Immature natural killer cell (primary cell): ENCODE results near the gene PMM1. TPM values are rescaled to one million over a fixed set of nuclear protein-coding genes. Genes with fewer than 3 reads are reported as not detected.
"Not testable (repeated sequence)": the region's sequence is repeated elsewhere in the genome, so short reads cannot be mapped to it uniquely, and the experiment has no call there.

ENCODE experiments used
- DNase-seq, 3 donors: peaks; one replicate each; pipeline ENCODE4 v3.0.0; 2022; ENCODE audit warnings: mixed read lengths in 1 of 3
- H3K27ac Mint-ChIP-seq, 6 donors: one replicate each; pipeline ENCODE4 v1.8.0; 2020; ENCODE audit warnings: mixed read lengths in 6 of 6, mild to moderate bottlenecking in 5 of 6, inconsistent platforms in 4 of 6, moderate library complexity in 3 of 6
- H3K27me3 Mint-ChIP-seq, 3 donors: one replicate each; pipeline ENCODE4 v1.8.0; 2020 to 2021; ENCODE audit warnings: low read depth in 3 of 3, mild to moderate bottlenecking in 3 of 3, mixed read lengths in 3 of 3, moderate library complexity in 3 of 3, inconsistent platforms in 1 of 3
- H3K36me3 Mint-ChIP-seq, 3 donors: one replicate each; pipeline ENCODE4 v1.8.0; 2020; ENCODE audit warnings: mixed read lengths in 3 of 3, inconsistent platforms in 2 of 3, mild to moderate bottlenecking in 2 of 3
- H3K4me1 Mint-ChIP-seq, 2 donors: one replicate each; pipeline ENCODE4 v1.8.0; 2020; ENCODE audit warnings: inconsistent platforms in 2 of 2, mild to moderate bottlenecking in 2 of 2, mixed read lengths in 2 of 2, moderate library complexity in 1 of 2
- H3K4me3 Mint-ChIP-seq, 5 donors: one replicate each; pipeline ENCODE4 v1.8.0; 2020; ENCODE audit warnings: mild to moderate bottlenecking in 5 of 5, mixed read lengths in 5 of 5, inconsistent platforms in 3 of 5, moderate library complexity in 3 of 5
- H3K9me3 Mint-ChIP-seq, 6 donors: one replicate each; pipeline ENCODE4 v1.8.0; 2020; ENCODE audit warnings: mild to moderate bottlenecking in 6 of 6, mixed read lengths in 6 of 6, inconsistent platforms in 4 of 6, moderate library complexity in 3 of 6
- polyA plus RNA-seq, 3 donors: library from polyadenylated mRNA; unstranded; fragments of 300-500 nt; fragmentation: Illumina TruSeq; gene quantifications; one replicate each; pipeline ENCODE4 v1.2.3, GENCODE V29; 2021

Gene PMM1
- polyA plus RNA-seq, 3 donors from 2014 or later: 24.1 to 31.6 (median 24.4) TPM

DNA sequence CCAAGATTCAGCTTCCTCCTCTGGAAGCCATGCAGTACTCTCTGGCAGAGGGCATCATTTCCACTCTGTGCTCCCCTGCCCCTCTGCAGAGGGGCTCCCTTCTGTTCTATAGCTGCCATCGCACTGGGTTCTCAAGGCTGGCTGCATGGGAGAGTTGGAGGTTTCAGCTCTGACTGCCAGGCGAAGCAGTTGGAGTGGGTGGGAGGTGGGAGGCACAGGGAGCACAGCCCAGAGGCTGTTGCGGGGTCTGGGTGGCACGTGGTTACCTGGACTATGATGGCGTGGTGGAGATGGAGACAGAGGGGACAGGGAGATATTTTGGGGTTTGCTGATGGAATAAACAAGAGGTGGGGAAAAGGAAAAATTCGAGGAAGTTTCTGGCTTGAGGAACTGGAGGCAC, 4.8 kb downstream of the PMM1 start:
- Mint-ChIP-seq H3K4me3 (no peak overlapping the region), H3K36me3 (peaks cover 5 to 10% (median 8%) of the 10 kb centered on the region in 3 donors), H3K27ac (no peak overlapping the region), H3K27me3 (peaks cover 0 to 5% (median 1%) of the 10 kb centered on the region in 3 donors), H3K4me1 (peaks cover 12 to 13% of the 10 kb centered on the region in 2 donors), H3K9me3 (no peaks in the 10 kb centered on the region)
- DNase-seq: no peak

DNA sequence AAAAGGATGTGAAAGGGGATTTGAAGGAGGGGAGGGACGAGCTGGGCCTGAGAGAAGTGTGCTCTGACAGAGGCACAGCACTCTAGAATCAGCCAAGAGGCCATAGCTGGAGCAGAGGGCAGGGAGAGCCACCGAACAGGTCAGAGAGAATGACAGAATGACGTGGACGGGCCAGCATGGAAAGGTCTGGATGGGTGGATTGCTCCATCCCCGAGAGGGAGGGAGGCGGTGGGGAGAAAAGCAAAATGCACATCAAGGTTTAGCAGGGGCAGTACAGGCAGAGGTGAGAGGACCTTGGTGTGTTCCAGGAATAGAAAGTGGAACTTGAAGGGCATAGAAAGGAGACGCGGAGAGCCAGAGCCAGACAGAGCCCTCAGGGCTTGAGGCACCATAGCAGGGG, 6.9 kb downstream of the PMM1 start:
- Mint-ChIP-seq H3K36me3 (peaks cover 5 to 10% (median 8%) of the 10 kb centered on the region in 3 donors), H3K4me3 (peak overlapping the region in 1 of 5 donors; percentile 10), H3K9me3 (no peaks in the 10 kb centered on the region), H3K27me3 (peaks cover 0 to 3% (median 1%) of the 10 kb centered on the region in 3 donors), H3K27ac (peak overlapping the region in 1 of 6 donors; percentile 41), H3K4me1 (peaks cover 0 to under 1% of the 10 kb centered on the region in 2 donors)
- no peak for DNase-seq

DNA sequence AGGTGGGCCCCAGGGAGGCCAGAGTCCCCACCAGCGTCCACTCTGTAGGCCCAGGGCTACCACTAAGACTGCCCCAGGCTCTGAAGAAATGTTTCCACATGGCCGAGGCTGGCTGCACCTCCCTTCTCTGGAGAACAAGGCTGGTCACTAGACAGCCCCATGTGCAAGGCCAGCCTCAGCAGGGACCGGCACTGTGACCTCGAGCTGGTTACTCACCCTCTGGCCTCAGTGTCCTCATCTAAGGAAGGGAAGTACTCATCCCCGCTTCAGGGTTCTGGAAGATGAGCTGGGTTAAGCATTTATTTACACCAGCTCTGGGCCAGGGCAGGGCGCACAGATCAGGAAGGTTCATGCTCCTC, 9.7 kb downstream of the PMM1 start:
- peaks cover 0 to 4% (median 1%) of the 10 kb centered on the region in 3 donors for H3K27me3 Mint-ChIP-seq
- H3K4me1 Mint-ChIP-seq: no peaks in the 10 kb centered on the region
- H3K9me3 Mint-ChIP-seq: no peaks in the 10 kb centered on the region
- H3K36me3 Mint-ChIP-seq: peaks cover 5 to 10% (median 8%) of the 10 kb centered on the region in 3 donors
- H3K27ac Mint-ChIP-seq: no peak overlapping the region
- no peak overlapping the region for H3K4me3 Mint-ChIP-seq
- DNase-seq: no peak

DNA sequence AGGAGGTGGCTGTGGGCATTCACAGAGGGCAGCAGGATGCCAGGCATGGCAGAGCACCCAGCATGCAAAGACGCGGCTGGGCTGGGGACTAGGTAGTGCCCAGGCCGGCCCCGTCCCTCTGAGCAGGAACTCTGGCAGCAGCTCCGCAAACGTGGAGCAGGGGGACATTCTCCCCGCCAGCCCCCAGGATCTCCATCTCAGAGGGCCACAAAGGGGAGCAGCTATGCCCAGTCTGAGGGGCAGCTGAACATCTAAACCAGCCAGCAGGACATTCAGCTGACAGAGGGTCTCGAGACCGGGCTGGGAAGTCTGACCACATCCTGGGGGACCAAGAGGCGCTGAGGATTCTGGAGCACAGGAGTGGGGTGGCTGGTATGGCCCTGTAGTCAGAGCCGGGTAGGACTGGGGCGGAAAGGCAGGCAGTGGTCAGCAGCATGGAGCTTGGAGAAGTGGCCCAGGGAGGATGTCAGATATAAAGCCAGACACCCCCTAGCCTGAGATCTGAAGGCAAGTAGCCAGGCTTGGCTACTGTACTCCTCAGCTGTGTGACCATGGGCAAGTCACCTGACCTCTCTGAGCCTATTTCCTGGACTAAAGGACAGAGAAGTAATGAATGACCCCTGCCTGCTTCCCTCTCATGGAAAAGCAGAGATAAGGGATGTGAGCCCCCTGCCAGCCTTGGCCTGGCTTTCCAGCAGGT, 10.2 kb downstream of the PMM1 start:
- H3K27ac Mint-ChIP-seq: no peak overlapping the region
- DNase-seq: no peak
- H3K4me1 Mint-ChIP-seq: no peaks in the 10 kb centered on the region
- no peak overlapping the region for H3K4me3 Mint-ChIP-seq
- peaks cover 5 to 9% (median 8%) of the 10 kb centered on the region in 3 donors for H3K36me3 Mint-ChIP-seq
- no peaks in the 10 kb centered on the region for H3K9me3 Mint-ChIP-seq
- peaks cover 0 to 4% (median 1%) of the 10 kb centered on the region in 3 donors for H3K27me3 Mint-ChIP-seq

DNA sequence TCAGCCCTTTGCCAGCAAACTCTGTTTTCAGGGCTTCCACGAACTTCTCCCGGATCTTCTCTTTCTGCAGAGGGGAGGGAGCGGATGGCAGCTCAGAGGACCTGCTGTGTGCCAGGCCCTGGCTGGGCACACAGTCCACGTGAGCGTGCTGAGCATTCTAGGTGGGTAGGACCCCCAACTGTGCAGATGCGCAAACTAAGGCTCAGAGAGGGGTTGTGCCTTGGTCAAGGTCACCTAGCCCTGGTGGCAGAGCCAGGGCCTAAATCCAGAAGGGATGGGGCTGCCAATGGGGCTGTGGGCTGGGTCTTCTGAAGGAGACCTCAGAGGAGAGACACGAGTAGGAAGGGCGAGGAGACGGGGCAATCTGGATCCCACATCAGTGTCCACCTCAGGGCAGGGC, 10.8 kb downstream of the PMM1 start:
- Mint-ChIP-seq H3K4me3 (no peak overlapping the region), H3K4me1 (no peaks in the 10 kb centered on the region), H3K27me3 (peaks cover 0 to 4% (median 1%) of the 10 kb centered on the region in 3 donors), H3K27ac (peak overlapping the region in 1 of 6 donors; percentile 21), H3K9me3 (no peaks in the 10 kb centered on the region), H3K36me3 (peaks cover 5 to 8% (median 7%) of the 10 kb centered on the region in 3 donors)
- no peak for DNase-seq

DNA sequence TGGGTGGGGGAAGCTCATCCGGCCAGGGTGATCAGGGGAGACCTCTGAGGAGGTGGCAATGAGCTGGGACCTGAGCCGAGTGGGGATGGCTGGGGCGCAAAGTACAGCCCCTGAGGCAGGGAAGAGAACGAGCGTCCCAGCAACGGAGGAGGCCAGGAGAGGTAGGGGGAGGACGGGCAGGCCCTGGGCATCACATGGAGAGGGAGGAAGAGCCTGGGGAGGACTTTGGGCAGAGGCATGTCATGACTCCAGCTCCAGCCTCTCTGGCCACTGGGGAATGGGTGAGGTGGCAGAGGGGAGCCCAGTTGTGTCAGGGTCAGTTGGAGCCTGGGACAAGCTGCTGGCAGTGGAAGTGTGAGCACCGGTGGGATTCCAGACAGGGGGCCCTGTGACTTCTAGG, 11.5 kb downstream of the PMM1 start:
- H3K9me3 Mint-ChIP-seq: no peaks in the 10 kb centered on the region
- peak overlapping the region in 1 of 6 donors; percentile 28 for H3K27ac Mint-ChIP-seq
- DNase-seq: no peak
- peaks cover 0 to 4% (median 1%) of the 10 kb centered on the region in 3 donors for H3K27me3 Mint-ChIP-seq
- H3K4me3 Mint-ChIP-seq: no peak overlapping the region
- H3K36me3 Mint-ChIP-seq: peaks cover 0 to 8% (median 7%) of the 10 kb centered on the region in 3 donors
- no peaks in the 10 kb centered on the region for H3K4me1 Mint-ChIP-seq

DNA sequence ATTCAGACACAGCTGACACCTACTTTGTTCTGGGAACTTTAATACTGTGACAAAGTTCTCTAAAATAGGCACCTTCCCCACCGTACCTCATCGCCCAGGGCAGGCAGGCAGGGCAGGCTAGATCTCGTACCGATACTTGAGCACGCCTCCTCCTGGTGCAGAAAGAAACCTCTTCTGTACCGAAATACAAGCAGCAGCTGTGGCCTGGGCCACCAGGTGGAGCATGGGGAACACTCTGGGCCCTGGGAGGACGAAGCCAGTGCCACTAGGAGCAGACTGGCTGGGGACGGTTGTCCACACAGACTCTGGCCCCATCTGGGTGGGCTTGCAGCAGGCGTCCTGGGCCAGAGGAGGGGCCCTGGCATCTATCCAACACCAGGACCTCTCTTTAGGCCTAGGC, 12.8 kb downstream of the PMM1 start:
- Mint-ChIP-seq H3K27ac (peak overlapping the region in 1 of 6 donors; percentile 7), H3K4me1 (no peaks in the 10 kb centered on the region)

DNA sequence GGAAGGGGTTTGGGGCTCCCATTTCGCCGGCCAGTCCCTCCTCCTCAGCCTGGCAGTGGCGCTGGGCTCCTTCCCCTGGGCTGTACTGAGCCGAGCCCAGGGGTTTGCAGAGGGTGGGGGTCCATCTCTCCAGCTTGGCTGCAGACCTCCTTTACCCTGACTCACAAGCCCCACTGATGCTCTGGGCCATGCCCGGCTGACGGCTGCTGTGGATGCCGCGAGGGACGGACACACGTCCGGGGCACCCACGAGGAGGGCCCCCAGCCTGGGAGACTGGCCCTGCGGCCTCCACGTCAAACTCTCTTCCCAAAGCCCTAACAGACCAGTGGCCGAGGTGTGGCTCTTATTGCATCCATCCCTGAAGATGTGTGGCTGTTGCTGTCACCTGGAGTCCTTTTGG, 14.1 kb downstream of the PMM1 start:
- Mint-ChIP-seq H3K36me3 (no peaks in the 10 kb centered on the region), H3K27ac (no peak overlapping the region), H3K27me3 (peaks cover 0 to 4% (median 1%) of the 10 kb centered on the region in 3 donors), H3K4me3 (no peak overlapping the region), H3K4me1 (no peaks in the 10 kb centered on the region), H3K9me3 (no peaks in the 10 kb centered on the region)
- DNase-seq: no peak

More for the DNA sequence above, 12.8 kb downstream of the PMM1 start:
- no peak overlapping the region for H3K4me3 Mint-ChIP-seq
- H3K27me3 Mint-ChIP-seq: peaks cover 0 to 4% (median 1%) of the 10 kb centered on the region in 3 donors
- no peaks in the 10 kb centered on the region for H3K36me3 Mint-ChIP-seq
- peak; percentile 27 for DNase-seq
- no peaks in the 10 kb centered on the region for H3K9me3 Mint-ChIP-seq

DNA sequence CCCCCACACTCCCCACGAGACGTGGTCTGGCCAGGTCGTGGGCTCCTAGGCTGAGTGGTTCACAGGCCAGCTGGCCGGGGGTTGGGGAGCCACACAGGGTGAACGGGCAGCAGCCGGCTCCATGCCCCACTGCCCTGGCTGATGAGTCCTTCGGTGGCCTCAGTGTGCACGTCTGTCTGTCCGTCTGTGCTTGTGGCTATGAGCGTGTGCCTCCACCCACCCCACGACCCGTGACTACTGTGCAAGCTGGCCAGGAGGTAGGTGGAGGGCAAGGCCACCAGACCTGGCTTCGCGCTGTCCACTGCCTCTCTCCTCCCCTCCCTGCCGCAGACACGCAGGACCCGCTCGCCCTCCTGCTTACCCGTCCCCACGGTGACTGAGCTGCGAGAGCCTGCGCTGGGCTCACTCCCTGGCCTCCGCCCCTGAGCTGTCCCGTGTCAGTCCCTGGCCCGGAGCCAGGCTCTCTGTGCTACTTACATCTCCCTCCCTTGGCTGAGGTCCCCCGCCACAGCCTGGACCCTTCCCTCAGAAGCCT, 14.7 kb downstream of the PMM1 start:
- Mint-ChIP-seq H3K36me3 (no peaks in the 10 kb centered on the region), H3K4me3 (no peak overlapping the region), H3K27ac (no peak overlapping the region), H3K4me1 (no peaks in the 10 kb centered on the region), H3K9me3 (no peaks in the 10 kb centered on the region), H3K27me3 (peaks cover 0 to 4% (median 3%) of the 10 kb centered on the region in 3 donors)
- DNase-seq: no peak

DNA sequence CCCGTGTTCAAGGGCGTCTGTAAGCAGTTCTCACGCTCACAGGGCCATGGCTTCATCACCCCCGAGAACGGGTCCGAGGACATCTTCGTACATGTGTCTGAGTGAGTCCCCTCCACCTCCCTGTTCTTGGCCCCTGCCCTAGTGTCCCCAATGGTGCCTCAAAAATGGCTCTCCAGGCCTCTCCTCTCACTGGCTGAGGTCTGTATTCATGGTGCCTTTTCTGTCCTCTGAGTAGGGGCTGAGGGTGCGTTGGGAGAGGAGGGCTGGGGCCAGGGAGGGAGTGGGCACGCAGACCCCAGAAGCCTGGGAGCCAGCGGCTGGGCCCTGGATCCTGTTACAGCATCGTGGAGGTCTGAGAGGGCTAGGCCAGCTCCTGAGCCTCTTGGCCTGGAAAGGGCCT, 16.0 kb downstream of the PMM1 start:
- H3K36me3 Mint-ChIP-seq: no peaks in the 10 kb centered on the region
- no peak overlapping the region for H3K27ac Mint-ChIP-seq
- no peaks in the 10 kb centered on the region for H3K9me3 Mint-ChIP-seq
- no peak overlapping the region for H3K4me3 Mint-ChIP-seq
- H3K4me1 Mint-ChIP-seq: no peaks in the 10 kb centered on the region
- peaks cover 0 to 4% (median 2%) of the 10 kb centered on the region in 3 donors for H3K27me3 Mint-ChIP-seq
- DNase-seq: no peak

DNA sequence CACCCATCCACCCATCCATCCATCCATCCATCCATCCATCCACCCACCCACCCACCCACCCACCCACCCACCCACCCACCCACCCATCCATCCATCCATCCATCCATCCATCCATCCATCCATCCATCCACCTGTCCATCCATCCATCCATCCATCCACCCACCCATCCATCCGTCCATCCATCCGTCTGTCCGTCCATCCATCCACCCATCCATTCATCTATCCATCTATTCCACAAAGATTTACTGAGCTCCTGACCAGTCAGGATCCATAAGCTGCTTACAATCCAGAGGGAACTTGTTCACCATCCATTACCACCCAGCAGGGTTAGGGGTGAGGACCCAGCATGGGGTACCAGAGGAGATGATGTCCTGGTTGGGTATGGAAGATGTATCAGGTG, 17.3 kb downstream of the PMM1 start:
- not testable (repeated sequence) for H3K4me1 Mint-ChIP-seq, H3K36me3 Mint-ChIP-seq, H3K4me3 Mint-ChIP-seq, DNase-seq, H3K27me3 Mint-ChIP-seq, H3K9me3 Mint-ChIP-seq
- peak overlapping the region in 1 of 6 donors; percentile 59 for H3K27ac Mint-ChIP-seq

DNA sequence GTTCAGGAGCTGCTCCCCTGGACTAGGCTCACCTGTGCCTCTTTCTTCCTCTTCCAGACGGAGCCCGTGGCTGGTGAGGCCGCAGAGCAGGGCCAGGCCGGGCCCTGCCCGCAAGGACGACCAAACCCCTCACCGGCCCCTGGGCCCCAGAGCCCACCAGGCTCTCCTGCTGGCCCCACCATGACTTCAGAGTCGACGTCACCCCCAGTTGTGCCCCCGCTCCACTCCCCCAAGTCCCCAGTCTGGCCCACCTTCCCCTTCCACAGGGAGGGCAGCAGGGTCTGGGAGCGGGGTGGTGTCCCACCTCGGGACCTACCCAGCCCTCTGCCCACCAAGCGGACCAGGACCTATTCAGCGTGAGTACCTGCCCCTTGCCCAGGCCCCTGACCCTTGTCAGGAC, 17.9 kb downstream of the PMM1 start:
- no peak for DNase-seq
- Mint-ChIP-seq H3K9me3 (no peaks in the 10 kb centered on the region), H3K27ac (no peak overlapping the region), H3K4me3 (no peak overlapping the region), H3K4me1 (no peaks in the 10 kb centered on the region), H3K27me3 (peaks cover 0 to 4% (median 0%) of the 10 kb centered on the region in 3 donors), H3K36me3 (no peaks in the 10 kb centered on the region)

DNA sequence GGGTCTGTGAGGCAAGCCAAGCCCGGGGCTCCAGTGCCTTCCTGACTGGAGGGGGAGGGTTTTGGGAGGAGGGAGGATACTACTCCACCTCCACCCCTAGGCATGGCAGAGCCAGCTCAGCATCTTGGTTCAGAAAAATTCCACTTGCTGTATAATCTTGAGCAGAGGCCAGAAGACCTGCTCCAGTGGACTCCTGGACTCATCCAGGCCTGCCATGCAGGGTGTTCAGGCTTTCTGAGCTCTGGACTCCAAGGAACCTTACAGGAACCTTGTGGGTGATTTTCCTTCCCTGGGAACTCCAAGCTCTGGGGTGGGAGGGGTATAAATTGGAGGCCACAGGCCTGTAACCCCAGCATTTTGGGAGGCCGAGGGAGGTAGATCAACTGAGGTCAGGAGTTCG, 19.4 kb downstream of the PMM1 start:
- no peaks in the 10 kb centered on the region for H3K36me3 Mint-ChIP-seq

DNA sequence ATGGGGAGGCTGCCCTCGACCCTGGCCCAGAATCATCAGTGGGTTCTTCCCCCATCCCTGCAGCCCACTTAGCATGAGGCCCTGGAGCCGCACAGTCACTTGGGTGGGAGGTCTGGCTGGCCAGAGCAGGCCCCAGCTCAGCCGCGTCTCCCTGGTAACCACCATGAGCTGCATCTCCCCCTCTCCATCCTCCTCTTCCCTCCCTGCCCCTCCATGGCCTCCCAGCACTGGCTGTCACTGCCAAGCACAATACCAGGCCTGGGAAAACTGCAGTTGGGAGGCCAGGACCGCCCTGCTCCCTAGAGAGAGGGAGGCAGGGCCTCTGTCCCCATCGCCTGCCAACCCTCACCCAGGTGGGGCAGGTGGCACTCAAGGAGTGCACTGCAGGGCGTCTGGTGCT, 20.8 kb downstream of the PMM1 start:
- Mint-ChIP-seq H3K9me3 (no peaks in the 10 kb centered on the region), H3K27ac (no peak overlapping the region), H3K4me3 (no peak overlapping the region), H3K27me3 (peaks cover 0 to 5% (median 4%) of the 10 kb centered on the region in 3 donors), H3K36me3 (no peaks in the 10 kb centered on the region), H3K4me1 (no peaks in the 10 kb centered on the region)
- DNase-seq: no peak

More for the DNA sequence above, 19.4 kb downstream of the PMM1 start:
- Mint-ChIP-seq H3K27ac (no peak overlapping the region), H3K27me3 (peaks cover 0 to 5% (median 0%) of the 10 kb centered on the region in 3 donors), H3K4me3 (no peak overlapping the region), H3K4me1 (no peaks in the 10 kb centered on the region), H3K9me3 (no peaks in the 10 kb centered on the region)
- DNase-seq: no peak

DNA sequence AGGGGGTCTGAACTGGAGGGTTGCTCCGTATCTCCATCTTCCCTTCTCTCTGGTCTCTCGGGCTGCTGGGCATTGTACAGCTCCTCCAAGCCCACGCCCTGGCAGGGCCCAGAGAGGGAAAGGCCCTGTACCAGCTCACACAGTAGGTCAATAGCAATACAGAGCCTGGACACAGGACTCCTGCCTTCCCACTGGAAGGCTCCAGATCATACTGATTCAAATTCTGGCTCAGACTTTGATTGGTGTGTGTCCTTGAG, 22.2 kb downstream of the PMM1 start:
- no peaks in the 10 kb centered on the region for H3K9me3 Mint-ChIP-seq
- H3K4me3 Mint-ChIP-seq: no peak overlapping the region
- DNase-seq: no peak
- H3K36me3 Mint-ChIP-seq: no peaks in the 10 kb centered on the region
- H3K27me3 Mint-ChIP-seq: peaks cover 0 to 6% (median 5%) of the 10 kb centered on the region in 3 donors
- no peaks in the 10 kb centered on the region for H3K4me1 Mint-ChIP-seq
- no peak overlapping the region for H3K27ac Mint-ChIP-seq
